ENCODE data around the gene RUNX1. TPM values are rescaled to one million over a fixed set of nuclear protein-coding genes. Genes with fewer than 3 reads are reported as not detected.

The RUNX1 gene
- total and polyA plus RNA-seq, 2 of the 13 experiments (the other 11 are each of a cell fraction or from before 2014, with no cell fraction given) = 5.4 to 6.4 TPM

DNA sequence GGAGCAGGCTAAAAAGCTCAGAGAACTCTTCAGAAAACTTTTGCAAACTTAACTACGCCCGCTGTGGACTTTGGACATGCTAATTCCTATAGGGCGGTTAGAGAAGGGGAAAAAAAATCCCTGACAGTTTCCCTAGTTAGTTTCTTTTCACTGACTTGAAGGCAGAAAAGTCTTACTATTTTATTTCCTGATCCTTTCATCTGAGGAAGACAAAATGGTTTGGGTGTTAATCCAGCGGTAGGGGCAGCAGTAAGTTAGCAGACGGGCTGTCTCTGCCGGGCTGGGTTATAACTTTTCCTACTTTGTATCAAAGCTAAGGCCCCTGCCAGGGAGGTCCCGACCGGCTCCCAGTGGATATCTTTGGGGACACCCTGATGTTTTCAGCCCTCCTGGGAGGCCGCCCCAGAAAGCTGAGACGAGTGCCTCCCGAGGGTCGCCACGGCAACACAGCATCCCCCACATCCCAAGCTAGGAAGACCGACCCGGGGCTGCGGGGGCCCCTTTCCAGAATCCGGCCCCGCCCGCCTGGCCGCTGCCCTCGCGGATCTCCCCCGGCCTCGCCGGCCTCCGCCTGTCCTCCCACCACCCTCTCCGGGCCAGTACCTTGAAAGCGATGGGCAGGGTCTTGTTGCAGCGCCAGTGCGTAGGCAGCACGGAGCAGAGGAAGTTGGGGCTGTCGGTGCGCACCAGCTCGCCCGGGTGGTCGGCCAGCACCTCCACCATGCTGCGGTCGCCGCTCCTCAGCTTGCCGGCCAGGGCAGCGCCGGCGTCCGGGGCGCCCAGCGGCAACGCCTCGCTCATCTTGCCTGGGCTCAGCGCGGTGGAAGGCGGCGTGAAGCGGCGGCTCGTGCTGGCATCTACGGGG lies 162.6 kb downstream of the RUNX1 start (continued):
- TF ChIP-seq PREB (CRISPR knock-in tag; IDR thresholded peaks at IDR 0.05) (no peak), SP1 (IDR thresholded peaks at IDR 0.05) (no peak), SP1 (CRISPR knock-in tag; IDR thresholded peaks at IDR 0.05) (no peak), ZC3H13 (CRISPR knock-in tag; IDR thresholded peaks at IDR 0.05) (peak; percentile 77; the same call in 1 of the 2 replicates), ZNF34 (CRISPR knock-in tag; IDR thresholded peaks at IDR 0.05; ENCODE audit: borderline replicate concordance) (no peak), MIER2 (CRISPR knock-in tag; IDR thresholded peaks at IDR 0.05) (no peak), ZNF616 (CRISPR knock-in tag; IDR thresholded peaks at IDR 0.05; ENCODE audit: low read depth) (no peak), CBX1 (IDR thresholded peaks at IDR 0.05; ENCODE audit: low read depth) (no peak), ZEB1 (IDR thresholded peaks at IDR 0.05; ENCODE audit: insufficient replicate concordance, low read depth) (no peak), NFYB (CRISPR knock-in tag; IDR thresholded peaks at IDR 0.05) (no peak), SIX1 (CRISPR knock-in tag; IDR thresholded peaks at IDR 0.05; ENCODE audit: borderline replicate concordance) (no peak), ZFP91 (CRISPR knock-in tag; IDR thresholded peaks at IDR 0.05; ENCODE audit: borderline replicate concordance) (peak; percentile 43; the same call in 1 of the 2 replicates), TEF (CRISPR knock-in tag; IDR thresholded peaks at IDR 0.05) (no peak), GTF2F1 (IDR thresholded peaks at IDR 0.05; ENCODE audit: low read length) (no peak), HDAC6 (IDR thresholded peaks at IDR 0.05; ENCODE audit: low read depth, low read length) (no peak), CCAR2 (optimal IDR thresholded peaks at IDR 0.05; ENCODE audit: low read depth, low read length) (no peak), RAD51 (IDR thresholded peaks at IDR 0.05; ENCODE audit: borderline replicate concordance) (no peak), TOPORS (CRISPR knock-in tag; IDR thresholded peaks at IDR 0.05) (no peak), KLF13 (CRISPR knock-in tag; IDR thresholded peaks at IDR 0.05) (no peak)
- TF ChIP-seq, protein P1, sequence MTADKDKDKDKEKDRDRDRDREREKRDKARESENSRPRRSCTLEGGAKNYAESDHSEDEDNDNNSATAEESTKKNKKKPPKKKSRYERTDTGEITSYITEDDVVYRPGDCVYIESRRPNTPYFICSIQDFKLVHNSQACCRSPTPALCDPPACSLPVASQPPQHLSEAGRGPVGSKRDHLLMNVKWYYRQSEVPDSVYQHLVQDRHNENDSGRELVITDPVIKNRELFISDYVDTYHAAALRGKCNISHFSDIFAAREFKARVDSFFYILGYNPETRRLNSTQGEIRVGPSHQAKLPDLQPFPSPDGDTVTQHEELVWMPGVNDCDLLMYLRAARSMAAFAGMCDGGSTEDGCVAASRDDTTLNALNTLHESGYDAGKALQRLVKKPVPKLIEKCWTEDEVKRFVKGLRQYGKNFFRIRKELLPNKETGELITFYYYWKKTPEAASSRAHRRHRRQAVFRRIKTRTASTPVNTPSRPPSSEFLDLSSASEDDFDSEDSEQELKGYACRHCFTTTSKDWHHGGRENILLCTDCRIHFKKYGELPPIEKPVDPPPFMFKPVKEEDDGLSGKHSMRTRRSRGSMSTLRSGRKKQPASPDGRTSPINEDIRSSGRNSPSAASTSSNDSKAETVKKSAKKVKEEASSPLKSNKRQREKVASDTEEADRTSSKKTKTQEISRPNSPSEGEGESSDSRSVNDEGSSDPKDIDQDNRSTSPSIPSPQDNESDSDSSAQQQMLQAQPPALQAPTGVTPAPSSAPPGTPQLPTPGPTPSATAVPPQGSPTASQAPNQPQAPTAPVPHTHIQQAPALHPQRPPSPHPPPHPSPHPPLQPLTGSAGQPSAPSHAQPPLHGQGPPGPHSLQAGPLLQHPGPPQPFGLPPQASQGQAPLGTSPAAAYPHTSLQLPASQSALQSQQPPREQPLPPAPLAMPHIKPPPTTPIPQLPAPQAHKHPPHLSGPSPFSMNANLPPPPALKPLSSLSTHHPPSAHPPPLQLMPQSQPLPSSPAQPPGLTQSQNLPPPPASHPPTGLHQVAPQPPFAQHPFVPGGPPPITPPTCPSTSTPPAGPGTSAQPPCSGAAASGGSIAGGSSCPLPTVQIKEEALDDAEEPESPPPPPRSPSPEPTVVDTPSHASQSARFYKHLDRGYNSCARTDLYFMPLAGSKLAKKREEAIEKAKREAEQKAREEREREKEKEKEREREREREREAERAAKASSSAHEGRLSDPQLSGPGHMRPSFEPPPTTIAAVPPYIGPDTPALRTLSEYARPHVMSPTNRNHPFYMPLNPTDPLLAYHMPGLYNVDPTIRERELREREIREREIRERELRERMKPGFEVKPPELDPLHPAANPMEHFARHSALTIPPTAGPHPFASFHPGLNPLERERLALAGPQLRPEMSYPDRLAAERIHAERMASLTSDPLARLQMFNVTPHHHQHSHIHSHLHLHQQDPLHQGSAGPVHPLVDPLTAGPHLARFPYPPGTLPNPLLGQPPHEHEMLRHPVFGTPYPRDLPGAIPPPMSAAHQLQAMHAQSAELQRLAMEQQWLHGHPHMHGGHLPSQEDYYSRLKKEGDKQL (CRISPR knock-in tag; IDR thresholded peaks at IDR 0.05; ENCODE audit: low read depth) = no peak

Measured in HepG2 (cell line).